HepG2 (cell line): ENCODE data around the gene IPO8. TPM values are rescaled to one million over a fixed set of nuclear protein-coding genes. Genes with fewer than 3 reads are reported as not detected.

Experiments
- ATAC-seq: fragments of 200-7000 bp; cut with Tn5 transposase; 3 replicates; pipeline ENCODE4 v1.9.1; 2020; ENCODE audit warnings: mild to moderate bottlenecking, moderate library complexity
- BruUV-seq: library from RNA; stranded (reverse); fragments of 400-500 nt; replicated peaks from 2 replicates; lab custom pipeline; 2021; lab: Mats Ljungman, UMichigan
- CTCF ChIA-PET: fragments of 300-600 bp; formaldehyde crosslinking; extraction: SDS; loops from one replicate; lab custom pipeline; 2021; ENCODE audit warnings: low total read pairs, inconsistent platforms, low intra/inter-chr PET ratio; lab: Yijun Ruan, JAX
- POLR2A ChIA-PET: fragments of 350-600 bp; sonication (Branson Sonifier 250); formaldehyde crosslinking; loops from one replicate; lab custom pipeline; 2020; ENCODE audit warnings: antibody characterized with exemption, inconsistent platforms; lab: Yijun Ruan, JAX
- DNase-seq: peaks from one replicate; pipeline ENCODE4 v3.0.0-alpha.2; 2015; ENCODE audit warnings: low spot score
- FAIRE-seq: peaks from 3 replicates; lab custom pipeline; 2011; peaks lifted over from hg19 to GRCh38; lab: Jason Lieb, UNC
- H2AFZ ChIP-seq: one replicate; pipeline ENCODE4 v1.6.1; 2011; ENCODE audit warnings: low read length, inconsistent platforms
- H3K27ac ChIP-seq: fragments of 300-600 bp; 3 replicates; pipeline ENCODE4 v1.8.0; 2011; ENCODE audit warnings: mixed run types, mild to moderate bottlenecking, mixed read lengths, low read length, inconsistent platforms; ENCODE audit not compliant: insufficient read depth; ENCODE audit errors: extremely low read length
- H3K27me3 ChIP-seq, 2 experiments: fragments of 200-600 bp in 1 of 2; 2 replicates in 1 of 2; 3 replicates in 1 of 2; pipeline versions ENCODE4 v1.6.0 to v1.8.0; 2011; ENCODE audit warnings: low read length in 2 of 2, mild to moderate bottlenecking in 2 of 2, moderate library complexity in 2 of 2, inconsistent platforms in 1 of 2; ENCODE audit not compliant: insufficient read depth in 2 of 2, control insufficient read depth in 1 of 2
- H3K36me3 ChIP-seq, 2 experiments: fragments of 200-600 bp in 1 of 2; replicated peaks in 1 of 2; 2 replicates in 1 of 2; 3 replicates in 1 of 2; pipeline versions ENCODE4 v1.5.1 to v1.8.0; 2011; ENCODE audit warnings: low read length in 2 of 2, inconsistent platforms in 1 of 2; ENCODE audit not compliant: insufficient read depth in 2 of 2, control insufficient read depth in 1 of 2
- H3K4me1 ChIP-seq: 2 replicates; pipeline ENCODE4 v1.5.1; 2012; ENCODE audit warnings: low read length, inconsistent platforms; ENCODE audit not compliant: insufficient read depth
- H3K4me2 ChIP-seq: 2 replicates; pipeline ENCODE4 v1.6.0; 2011; ENCODE audit warnings: low read depth, low read length, inconsistent platforms
- H3K4me3 ChIP-seq, 3 experiments: fragments of 200-600 bp in 1 of 3; sonication (generic), shearing (Covaris generic) in 1 of 3; replicated peaks in 1 of 3; 2 replicates each; pipeline ENCODE4 v1.5.1; 2011 to 2016; ENCODE audit warnings: low read length in 3 of 3, inconsistent platforms in 2 of 3, low read depth in 2 of 3, mild to moderate bottlenecking in 2 of 3, control low read depth in 1 of 3, mixed read lengths in 1 of 3; ENCODE audit not compliant: insufficient read depth in 1 of 3
- H3K79me2 ChIP-seq: one replicate; pipeline ENCODE4 v1.6.1; 2011; ENCODE audit warnings: low read length, inconsistent platforms; ENCODE audit not compliant: insufficient read depth
- H3K9ac ChIP-seq: 2 replicates; pipeline ENCODE4 v1.6.0; 2011; ENCODE audit warnings: mild to moderate bottlenecking, low read depth, low read length, inconsistent platforms; ENCODE audit not compliant: insufficient read depth
- H3K9me3 ChIP-seq: 2 replicates; pipeline ENCODE4 v1.5.1; 2012; ENCODE audit warnings: mild to moderate bottlenecking, low read length
- H4K20me1 ChIP-seq: 2 replicates; pipeline ENCODE4 v1.6.0; 2011; ENCODE audit warnings: inconsistent platforms, mild to moderate bottlenecking, low read length, moderate library complexity; ENCODE audit not compliant: insufficient read depth
- MAFF ChIP-seq: IDR thresholded peaks from 2 replicates; pipeline ENCODE4 v1.6.1; 2011; ENCODE audit warnings: low read depth, low read length, improper control_type of control experiment
- MAFK ChIP-seq, 2 experiments: IDR thresholded peaks in 1 of 2; conservative IDR thresholded peaks in 1 of 2; 2 replicates each; pipeline ENCODE4 v1.6.1; 2011; ENCODE audit warnings: improper control_type of control experiment in 2 of 2, low read length in 2 of 2
- NFYC ChIP-seq: IDR thresholded peaks from 2 replicates; pipeline ENCODE4 v1.6.1; 2016; ENCODE audit warnings: missing genetic modification reagents, missing compliant biosample characterization
- SETDB1 ChIP-seq: sonication (generic); formaldehyde crosslinking; IDR thresholded peaks from 2 replicates; pipeline ENCODE4 v1.5.1; 2020; ENCODE audit warnings: missing genetic modification reagents, mild to moderate bottlenecking, borderline replicate concordance
- SMAD9 ChIP-seq: sonication (generic); formaldehyde crosslinking; IDR thresholded peaks from 2 replicates; pipeline ENCODE4 v1.5.1; 2020; ENCODE audit warnings: mild to moderate bottlenecking, missing genetic modification reagents
- SOX5 ChIP-seq: IDR thresholded peaks from 2 replicates; pipeline ENCODE4 v1.6.1; 2016; ENCODE audit warnings: borderline replicate concordance
- SP1 ChIP-seq, 2 experiments: fragments of 450-650 bp in 1 of 2; sonication (generic) in 1 of 2; formaldehyde crosslinking in 1 of 2; IDR thresholded peaks; 2 replicates each; pipeline versions ENCODE4 v1.4.0 to v1.6.1; 2016 to 2020; ENCODE audit warnings: missing genetic modification reagents in 1 of 2
- ZBTB10 ChIP-seq: sonication (generic); formaldehyde crosslinking; IDR thresholded peaks from 2 replicates; pipeline ENCODE4 v1.4.0; 2020; ENCODE audit warnings: missing genetic modification reagents, borderline replicate concordance
- WGBS: methylation state at CpG from one replicate; pipeline ENCODE4 v1.1.6; 2017; ENCODE audit warnings: low lambda C conversion rate; 5-methylcytosine and 5-hydroxymethylcytosine counted together
- in situ Hi-C: cut with HindIII; loops from 2 replicates; pipeline ENCODE4 v1.10.0; 2017; ENCODE audit warnings: low pct_unique_long_range_greater_than_20kb; ENCODE audit not compliant: extremely low pct_ligation_motif_present
- intact Hi-C: fragments of 100-400 bp; cut with micrococcal nuclease; formaldehyde crosslinking; loops from one replicate; pipeline ENCODE4 v1.10.0; 2022; ENCODE audit not compliant: unreplicated experiment
- polyA plus RNA-seq, 8 experiments: library from polyadenylated mRNA; depleted of rRNA in 3 of 8; stranded (reverse) in 7 of 8; unstranded in 1 of 8; fragments of >200 nt; fragmentation: Illumina TruSeq in 4 of 8; extraction: Trizol in 4 of 8; gene quantifications; 2 replicates each; pipeline versions ENCODE4 v1.2.1 to v1.2.3, GENCODE V29; 2011 to 2016; ENCODE audit warnings: low read depth in 4 of 8, missing spikeins in 1 of 8, mixed read lengths in 1 of 8; ENCODE audit not compliant: insufficient read depth in 1 of 8
- total RNA-seq, 5 experiments: library from RNA; depleted of rRNA; stranded (reverse); fragments of >200 nt; fragmentation: Illumina TruSeq; extraction: Trizol; gene quantifications; 2 replicates each; pipeline ENCODE4 v1.2.3, GENCODE V29; 2016; ENCODE audit warnings: low read depth in 1 of 5
- TF ChIP-seq, protein P1 (sequence below): sonication (generic); formaldehyde crosslinking; IDR thresholded peaks from 2 replicates; pipeline ENCODE4 v1.8.1; 2023; ENCODE audit warnings: mild to moderate bottlenecking, moderate library complexity, missing genetic modification reagents

Gene IPO8
- total and polyA plus RNA-seq, 2 of the 13 experiments (the other 11 are each of a cell fraction or from before 2014, with no cell fraction given), result 6.3 to 21.8 TPM

DNA sequence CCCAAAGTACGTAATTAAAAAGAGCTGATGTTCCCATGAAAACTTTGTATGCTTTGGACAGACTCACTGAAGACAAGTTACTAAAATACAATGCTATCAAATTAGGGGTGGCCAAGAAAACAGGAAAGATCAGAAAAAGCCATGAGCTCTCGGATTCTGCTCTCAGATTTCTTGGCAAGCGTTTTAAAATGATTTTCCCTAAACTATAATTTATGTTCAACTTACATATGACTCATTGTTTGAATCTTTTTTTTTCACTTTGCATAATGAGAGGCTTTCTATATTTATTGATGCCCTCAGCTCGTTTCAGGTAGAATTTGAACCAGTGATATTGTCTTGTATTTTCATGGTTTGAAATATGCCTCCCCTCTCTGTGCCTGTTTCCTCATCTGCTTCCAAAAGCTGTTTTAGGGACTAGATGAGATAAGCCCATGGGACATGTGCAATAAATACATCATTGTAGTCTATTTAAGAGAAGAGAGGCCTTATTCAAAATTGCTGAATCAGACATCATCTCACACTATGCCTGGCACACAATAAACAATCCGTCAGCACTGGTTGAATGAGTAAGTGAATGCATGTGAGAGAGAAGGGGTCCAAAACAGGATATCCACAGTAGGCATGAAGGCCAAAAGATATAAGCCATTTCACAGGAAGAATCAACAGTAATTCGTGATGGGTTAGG lies 4.7 kb upstream of the IPO8 start:
- intact Hi-C loops (no loop called here), in situ Hi-C loops (no loop called here)
- FAIRE-seq (no peak), ATAC-seq (no peak), DNase-seq (no peak)
- TF ChIP-seq SOX5 (CRISPR knock-in tag) (no peak), MAFK (conservative IDR thresholded peaks at IDR 0.05 in 1 of 2, IDR thresholded peaks at IDR 0.05 in 1 of 2; ENCODE audit: low read length in 2 of 2) (peak; percentile 25 to 70; a peak in 3 of 4 replicates), ZBTB10 (no peak), NFYC (CRISPR knock-in tag) (no peak), MAFF (peak; percentile 51; the same call in 1 of the 2 replicates), SETDB1 (CRISPR knock-in tag) (no peak), SMAD9 (CRISPR knock-in tag) (no peak), SP1 (IDR thresholded peaks at IDR 0.05) (no peak), SP1 (CRISPR knock-in tag; IDR thresholded peaks at IDR 0.05) (no peak)
- TF ChIP-seq, protein P1, sequence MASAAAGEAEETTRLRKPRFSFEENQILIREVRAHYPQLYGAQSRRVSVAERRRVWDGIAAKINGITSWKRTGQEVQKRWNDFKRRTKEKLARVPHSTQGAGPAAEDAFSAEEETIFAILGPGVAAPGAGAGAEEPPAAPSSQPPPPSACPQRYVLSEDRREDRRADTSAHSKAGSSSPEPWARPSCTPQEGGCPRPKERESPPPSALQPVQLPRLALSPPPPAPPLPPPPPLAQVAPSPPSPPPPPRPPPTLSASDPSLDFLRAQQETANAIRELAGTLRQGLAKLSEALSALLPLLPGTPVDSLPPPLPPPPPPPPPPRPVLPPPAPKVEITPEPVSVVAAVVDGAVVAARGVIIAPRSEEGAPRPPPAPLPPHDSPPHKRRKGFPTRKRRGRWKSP (CRISPR knock-in tag), result no peak
- Histone ChIP-seq H3K27me3 (no peaks in the 10 kb centered on the region; a peak in 1 of 5 replicates), H3K9ac (no peak overlapping the region), H3K79me2 (peaks cover 2% of the 10 kb centered on the region), H3K4me1 (peaks cover 8% of the 10 kb centered on the region), H3K36me3 (no peaks in the 10 kb centered on the region), H3K4me3 (no peak overlapping the region), H4K20me1 (no peaks in the 10 kb centered on the region), H3K4me2 (no peak overlapping the region), H3K27ac (no peak overlapping the region), H2AFZ (no peak overlapping the region), H3K9me3 (no peaks in the 10 kb centered on the region)
- POLR2A ChIA-PET, result no interaction called here
- CTCF ChIA-PET, result no interaction called here
- 45% methylated on average over 6 of the region's 6 CpGs for WGBS
- BruUV-seq, result no TSS peak
